Smooth muscle cell (in vitro differentiated cells): ENCODE results near the gene SLC22A4. TPM values are rescaled to one million over a fixed set of nuclear protein-coding genes. Genes with fewer than 3 reads are reported as not detected.

Source experiments
- DNase-seq: peaks from one replicate; lab custom pipeline; 2025; ENCODE audit not compliant: unreplicated experiment; lab: John Stamatoyannopoulos, UW
- H2AFZ ChIP-seq: fragments of 200-600 bp; sonication (generic); 2 replicates; pipeline ENCODE4 v1.6.0; 2016; ENCODE audit warnings: antibody characterized with exemption, low read depth, mild to moderate bottlenecking
- H3F3A ChIP-seq: fragments of 200-600 bp; sonication (generic); 2 replicates; pipeline ENCODE4 v1.6.0; 2017; ENCODE audit warnings: antibody characterized with exemption, low read depth
- H3K27ac ChIP-seq: fragments of 200-600 bp; sonication (generic); 2 replicates; pipeline ENCODE4 v1.5.1; 2016; ENCODE audit warnings: low read depth, mild to moderate bottlenecking
- H3K27me3 ChIP-seq: fragments of 200-600 bp; sonication (generic); 2 replicates; pipeline ENCODE4 v1.6.1; 2016; ENCODE audit warnings: low read depth, mild to moderate bottlenecking
- H3K36me3 ChIP-seq: fragments of 200-600 bp; sonication (generic); 2 replicates; pipeline ENCODE4 v1.5.1; 2016; ENCODE audit warnings: low read depth
- H3K4me1 ChIP-seq: fragments of 200-600 bp; sonication (generic); 2 replicates; pipeline ENCODE4 v1.5.1; 2016; ENCODE audit warnings: low read depth
- H3K4me2 ChIP-seq: fragments of 200-600 bp; sonication (generic); 2 replicates; pipeline ENCODE4 v1.6.0; 2016; ENCODE audit warnings: mild to moderate bottlenecking
- H3K4me3 ChIP-seq: fragments of 200-600 bp; sonication (generic); 2 replicates; pipeline ENCODE4 v1.5.1; 2016; ENCODE audit warnings: mild to moderate bottlenecking
- H3K79me2 ChIP-seq: fragments of 200-600 bp; sonication (generic); 2 replicates; pipeline ENCODE4 v1.6.0; 2016; ENCODE audit warnings: low read depth, mild to moderate bottlenecking
- H3K9ac ChIP-seq: fragments of 200-600 bp; sonication (generic); 2 replicates; pipeline ENCODE4 v1.6.0; 2016; ENCODE audit warnings: low read depth
- H3K9me3 ChIP-seq: fragments of 200-600 bp; sonication (generic); replicated peaks from 2 replicates; pipeline ENCODE4 v1.5.1; 2016; ENCODE audit warnings: low read depth
- H4K20me1 ChIP-seq: fragments of 200-600 bp; sonication (generic); 2 replicates; pipeline ENCODE4 v1.6.0; 2016; ENCODE audit warnings: low read depth
- CTCF ChIP-seq: fragments of 200-600 bp; sonication (generic); IDR thresholded peaks from 2 replicates; pipeline ENCODE4 v1.5.1; 2017; ENCODE audit warnings: borderline replicate concordance, mild to moderate bottlenecking, antibody characterized with exemption; ENCODE audit not compliant: insufficient read depth, poor library complexity, severe bottlenecking
- WGBS: methylation state at CpG from one replicate; pipeline ENCODE4 v1.1.7; 2016; ENCODE audit warnings: low lambda C conversion rate; 5-methylcytosine and 5-hydroxymethylcytosine counted together
- polyA plus RNA-seq: library from polyadenylated mRNA; unstranded; fragments of >200 nt; fragmentation: Nextera tagmentation; extraction: Ambion mirVana; gene quantifications from 2 replicates; pipeline ENCODE4 v1.2.1, GENCODE V29; 2016
- total RNA-seq: library from RNA; depleted of rRNA; stranded (reverse); fragments of >200 nt; gene quantifications from 2 replicates; pipeline ENCODE4 v1.2.3, GENCODE V29; 2014

The SLC22A4 gene
- total and polyA plus RNA-seq, 2 experiments from 2014 or later, result 3.1 to 3.8 TPM

GRCh38 chr5:132372127-132372526 is 77.9 kb downstream of the SLC22A4 start:
- no peaks in the 10 kb centered on the region for H3K79me2 ChIP-seq
- no peak overlapping the region for H3K4me3 ChIP-seq
- no peak overlapping the region for H3K27ac ChIP-seq
- no peak for TF ChIP-seq CTCF
- no peaks in the 10 kb centered on the region for H3F3A ChIP-seq
- H2AFZ ChIP-seq, result no peak overlapping the region
- H3K4me1 ChIP-seq, result peaks cover 5% of the 10 kb centered on the region
- H3K4me2 ChIP-seq, result no peak overlapping the region
- H3K9ac ChIP-seq, result no peak overlapping the region
- peaks cover 9% of the 10 kb centered on the region for H4K20me1 ChIP-seq
- no peaks in the 10 kb centered on the region for H3K9me3 ChIP-seq
- H3K27me3 ChIP-seq, result no peaks in the 10 kb centered on the region
- WGBS, result 96% methylated on average over 2 of the region's 2 CpGs
- H3K36me3 ChIP-seq, result no peaks in the 10 kb centered on the region
- DNase-seq, result no peak

GRCh38 chr5:132372542-132372941 is 78.3 kb downstream of the SLC22A4 start:
- no peaks in the 10 kb centered on the region for H3K36me3 ChIP-seq
- H4K20me1 ChIP-seq, result peaks cover 9% of the 10 kb centered on the region
- peaks cover 5% of the 10 kb centered on the region for H3K4me1 ChIP-seq
- no peaks in the 10 kb centered on the region for H3K27me3 ChIP-seq
- H3K9ac ChIP-seq, result no peak overlapping the region
- no peak overlapping the region for H2AFZ ChIP-seq
- no peaks in the 10 kb centered on the region for H3K79me2 ChIP-seq
- no peaks in the 10 kb centered on the region for H3K9me3 ChIP-seq
- H3K27ac ChIP-seq, result no peak overlapping the region
- H3K4me3 ChIP-seq, result no peak overlapping the region
- no peak for DNase-seq
- TF ChIP-seq CTCF, result no peak
- H3F3A ChIP-seq, result no peaks in the 10 kb centered on the region
- H3K4me2 ChIP-seq, result no peak overlapping the region

- Histone ChIP-seq H3K27ac (no peak overlapping the region), H3K4me3 (no peak overlapping the region), H2AFZ (no peak overlapping the region), H3K36me3 (no peaks in the 10 kb centered on the region), H3K4me2 (no peak overlapping the region), H3K79me2 (no peaks in the 10 kb centered on the region), H3K9ac (no peak overlapping the region), H4K20me1 (peaks cover 9% of the 10 kb centered on the region), H3F3A (no peaks in the 10 kb centered on the region), H3K4me1 (no peaks in the 10 kb centered on the region), H3K27me3 (no peaks in the 10 kb centered on the region), H3K9me3 (no peaks in the 10 kb centered on the region)
- TF ChIP-seq CTCF, result no peak
- WGBS, result 98% methylated on average over 3 of the region's 3 CpGs
- no peak for DNase-seq
Measured at GRCh38 chr5:132375957-132376356, 81.8 kb downstream of the SLC22A4 start.
